PC-3 (cell line): ENCODE data around the gene PLPPR1.

ENCODE experiments used
- EZH2 ChIP-seq: fragments of 300-600 bp; sonication (generic); IDR thresholded peaks from one replicate; pipeline ENCODE4 v1.6.1; 2017; ENCODE audit warnings: antibody characterized with exemption, mild to moderate bottlenecking, low read length; ENCODE audit not compliant: unreplicated experiment
- EZH2phosphoT487 ChIP-seq: fragments of 300-600 bp; sonication (generic); IDR thresholded peaks from 2 replicates; pipeline ENCODE4 v1.6.1; 2018; ENCODE audit warnings: mild to moderate bottlenecking, antibody characterized with exemption, low read length, borderline replicate concordance
- TF ChIP-seq, protein P1 (sequence below): fragments of 300-600 bp; sonication (generic); conservative IDR thresholded peaks from 2 replicates; pipeline ENCODE4 v1.5.1; 2017; ENCODE audit warnings: antibody characterized with exemption, low read depth, mild to moderate bottlenecking, low read length

DNA sequence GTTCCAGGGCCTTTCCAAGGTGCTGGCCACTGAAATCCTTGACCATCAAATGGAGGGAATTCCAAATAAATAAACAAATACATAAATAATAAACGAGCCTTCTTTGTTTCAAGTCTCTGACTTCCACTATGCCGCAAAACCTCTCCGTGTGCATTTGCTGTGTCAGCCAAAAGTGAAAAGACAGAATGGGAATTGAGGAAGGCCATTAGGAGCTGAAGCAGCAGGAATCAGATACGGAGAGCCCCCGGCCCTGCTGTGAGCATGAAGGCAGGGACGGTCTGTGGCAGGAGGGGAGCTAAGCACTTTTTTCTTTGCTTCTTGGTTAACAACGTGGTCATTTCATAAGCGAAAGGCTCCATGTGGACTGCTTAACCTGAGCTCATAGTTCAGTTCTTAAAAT lies 26.1 kb downstream of the PLPPR1 start:
- TF ChIP-seq, protein P1, sequence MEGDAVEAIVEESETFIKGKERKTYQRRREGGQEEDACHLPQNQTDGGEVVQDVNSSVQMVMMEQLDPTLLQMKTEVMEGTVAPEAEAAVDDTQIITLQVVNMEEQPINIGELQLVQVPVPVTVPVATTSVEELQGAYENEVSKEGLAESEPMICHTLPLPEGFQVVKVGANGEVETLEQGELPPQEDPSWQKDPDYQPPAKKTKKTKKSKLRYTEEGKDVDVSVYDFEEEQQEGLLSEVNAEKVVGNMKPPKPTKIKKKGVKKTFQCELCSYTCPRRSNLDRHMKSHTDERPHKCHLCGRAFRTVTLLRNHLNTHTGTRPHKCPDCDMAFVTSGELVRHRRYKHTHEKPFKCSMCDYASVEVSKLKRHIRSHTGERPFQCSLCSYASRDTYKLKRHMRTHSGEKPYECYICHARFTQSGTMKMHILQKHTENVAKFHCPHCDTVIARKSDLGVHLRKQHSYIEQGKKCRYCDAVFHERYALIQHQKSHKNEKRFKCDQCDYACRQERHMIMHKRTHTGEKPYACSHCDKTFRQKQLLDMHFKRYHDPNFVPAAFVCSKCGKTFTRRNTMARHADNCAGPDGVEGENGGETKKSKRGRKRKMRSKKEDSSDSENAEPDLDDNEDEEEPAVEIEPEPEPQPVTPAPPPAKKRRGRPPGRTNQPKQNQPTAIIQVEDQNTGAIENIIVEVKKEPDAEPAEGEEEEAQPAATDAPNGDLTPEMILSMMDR: no peak
- no peak for TF ChIP-seq EZH2
- no peak for TF ChIP-seq EZH2phosphoT487
